Liver (tissue), 3 donors: ENCODE data around the gene PALM2AKAP2.

Experiments
- EGR1 ChIP-seq, 2 donors: IDR thresholded peaks; 2 replicates each; pipeline ENCODE4 v1.6.1; 2016 to 2018; ENCODE audit warnings: antibody characterized with exemption in 2 of 2, low read depth in 2 of 2
- FOXA1 ChIP-seq: IDR thresholded peaks from 2 replicates; pipeline ENCODE4 v1.6.1; 2016; ENCODE audit warnings: antibody characterized with exemption
- GABPA ChIP-seq, 2 donors: IDR thresholded peaks in 1 of 2; conservative IDR thresholded peaks in 1 of 2; 2 replicates each; pipeline ENCODE4 v1.6.1; 2016; ENCODE audit warnings: antibody characterized with exemption in 2 of 2, mild to moderate bottlenecking in 1 of 2, moderate library complexity in 1 of 2
- HNF4A ChIP-seq, 2 donors: conservative IDR thresholded peaks; 2 replicates each; pipeline ENCODE4 v1.6.1; 2016; ENCODE audit warnings: antibody characterized with exemption in 2 of 2, mild to moderate bottlenecking in 2 of 2
- SP1 ChIP-seq: IDR thresholded peaks from 2 replicates; pipeline ENCODE4 v1.6.1; 2018; ENCODE audit warnings: antibody characterized with exemption, mild to moderate bottlenecking
- TAF1 ChIP-seq: conservative IDR thresholded peaks from 2 replicates; pipeline ENCODE4 v1.6.1; 2016; ENCODE audit warnings: antibody characterized with exemption, mild to moderate bottlenecking
- YY1 ChIP-seq: IDR thresholded peaks from 2 replicates; pipeline ENCODE4 v1.6.1; 2016; ENCODE audit warnings: antibody characterized with exemption, mild to moderate bottlenecking
- TF ChIP-seq, protein P1 (sequence below): fragments of 150-350 bp; IDR thresholded peaks from 2 replicates; pipeline ENCODE4 v1.5.1; 2017; ENCODE audit warnings: improper control_type of control experiment, low read depth, low read length; ENCODE audit not compliant: missing input control
- TF ChIP-seq, protein P2 (sequence below): IDR thresholded peaks from 2 replicates; pipeline ENCODE4 v1.6.1; 2016; ENCODE audit warnings: antibody characterized with exemption
- TF ChIP-seq, protein P3 (sequence below): IDR thresholded peaks from 2 replicates; pipeline ENCODE4 v1.6.1; 2016; ENCODE audit warnings: antibody characterized with exemption, mild to moderate bottlenecking
- donor health status: healthy.
- donor health status: healthy.

DNA sequence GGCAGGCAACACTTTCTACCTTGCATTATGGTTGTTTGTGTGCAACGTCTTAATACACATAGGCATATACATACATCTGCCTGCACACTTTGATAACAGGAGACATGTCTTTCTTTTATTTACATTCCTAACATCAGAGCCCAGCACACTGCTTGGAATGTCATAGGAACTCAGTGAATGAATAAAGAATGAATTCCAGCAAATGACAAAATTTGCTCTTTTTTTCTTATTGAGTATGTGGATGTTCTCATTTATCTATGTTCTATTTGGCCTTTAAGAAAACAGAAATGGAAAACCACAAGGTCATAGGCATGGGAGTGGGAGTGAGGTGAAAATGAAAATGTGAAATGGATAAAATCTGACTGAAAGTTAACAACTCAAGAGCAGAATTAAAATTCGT is 36.3 kb upstream of the PALM2AKAP2 start:
- TF ChIP-seq, protein P1, sequence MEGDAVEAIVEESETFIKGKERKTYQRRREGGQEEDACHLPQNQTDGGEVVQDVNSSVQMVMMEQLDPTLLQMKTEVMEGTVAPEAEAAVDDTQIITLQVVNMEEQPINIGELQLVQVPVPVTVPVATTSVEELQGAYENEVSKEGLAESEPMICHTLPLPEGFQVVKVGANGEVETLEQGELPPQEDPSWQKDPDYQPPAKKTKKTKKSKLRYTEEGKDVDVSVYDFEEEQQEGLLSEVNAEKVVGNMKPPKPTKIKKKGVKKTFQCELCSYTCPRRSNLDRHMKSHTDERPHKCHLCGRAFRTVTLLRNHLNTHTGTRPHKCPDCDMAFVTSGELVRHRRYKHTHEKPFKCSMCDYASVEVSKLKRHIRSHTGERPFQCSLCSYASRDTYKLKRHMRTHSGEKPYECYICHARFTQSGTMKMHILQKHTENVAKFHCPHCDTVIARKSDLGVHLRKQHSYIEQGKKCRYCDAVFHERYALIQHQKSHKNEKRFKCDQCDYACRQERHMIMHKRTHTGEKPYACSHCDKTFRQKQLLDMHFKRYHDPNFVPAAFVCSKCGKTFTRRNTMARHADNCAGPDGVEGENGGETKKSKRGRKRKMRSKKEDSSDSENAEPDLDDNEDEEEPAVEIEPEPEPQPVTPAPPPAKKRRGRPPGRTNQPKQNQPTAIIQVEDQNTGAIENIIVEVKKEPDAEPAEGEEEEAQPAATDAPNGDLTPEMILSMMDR = no peak
- TF ChIP-seq, protein P2, sequence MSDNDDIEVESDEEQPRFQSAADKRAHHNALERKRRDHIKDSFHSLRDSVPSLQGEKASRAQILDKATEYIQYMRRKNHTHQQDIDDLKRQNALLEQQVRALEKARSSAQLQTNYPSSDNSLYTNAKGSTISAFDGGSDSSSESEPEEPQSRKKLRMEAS = no peak
- no peak for TF ChIP-seq GABPA (IDR thresholded peaks at IDR 0.05 in 1 of 2, conservative IDR thresholded peaks at IDR 0.05 in 1 of 2)
- TF ChIP-seq, protein P3, sequence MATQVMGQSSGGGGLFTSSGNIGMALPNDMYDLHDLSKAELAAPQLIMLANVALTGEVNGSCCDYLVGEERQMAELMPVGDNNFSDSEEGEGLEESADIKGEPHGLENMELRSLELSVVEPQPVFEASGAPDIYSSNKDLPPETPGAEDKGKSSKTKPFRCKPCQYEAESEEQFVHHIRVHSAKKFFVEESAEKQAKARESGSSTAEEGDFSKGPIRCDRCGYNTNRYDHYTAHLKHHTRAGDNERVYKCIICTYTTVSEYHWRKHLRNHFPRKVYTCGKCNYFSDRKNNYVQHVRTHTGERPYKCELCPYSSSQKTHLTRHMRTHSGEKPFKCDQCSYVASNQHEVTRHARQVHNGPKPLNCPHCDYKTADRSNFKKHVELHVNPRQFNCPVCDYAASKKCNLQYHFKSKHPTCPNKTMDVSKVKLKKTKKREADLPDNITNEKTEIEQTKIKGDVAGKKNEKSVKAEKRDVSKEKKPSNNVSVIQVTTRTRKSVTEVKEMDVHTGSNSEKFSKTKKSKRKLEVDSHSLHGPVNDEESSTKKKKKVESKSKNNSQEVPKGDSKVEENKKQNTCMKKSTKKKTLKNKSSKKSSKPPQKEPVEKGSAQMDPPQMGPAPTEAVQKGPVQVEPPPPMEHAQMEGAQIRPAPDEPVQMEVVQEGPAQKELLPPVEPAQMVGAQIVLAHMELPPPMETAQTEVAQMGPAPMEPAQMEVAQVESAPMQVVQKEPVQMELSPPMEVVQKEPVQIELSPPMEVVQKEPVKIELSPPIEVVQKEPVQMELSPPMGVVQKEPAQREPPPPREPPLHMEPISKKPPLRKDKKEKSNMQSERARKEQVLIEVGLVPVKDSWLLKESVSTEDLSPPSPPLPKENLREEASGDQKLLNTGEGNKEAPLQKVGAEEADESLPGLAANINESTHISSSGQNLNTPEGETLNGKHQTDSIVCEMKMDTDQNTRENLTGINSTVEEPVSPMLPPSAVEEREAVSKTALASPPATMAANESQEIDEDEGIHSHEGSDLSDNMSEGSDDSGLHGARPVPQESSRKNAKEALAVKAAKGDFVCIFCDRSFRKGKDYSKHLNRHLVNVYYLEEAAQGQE = no peak
- no peak for TF ChIP-seq HNF4A (conservative IDR thresholded peaks at IDR 0.05)
- no peak for TF ChIP-seq SP1
- no peak for TF ChIP-seq YY1
- no peak for TF ChIP-seq EGR1 (IDR thresholded peaks at IDR 0.05; ENCODE audit: low read depth in 2 of 2)
- TF ChIP-seq FOXA1 = no peak
- no peak for TF ChIP-seq TAF1
